Measurements from ENCODE around the gene CALCR. TPM values are rescaled to one million over a fixed set of nuclear protein-coding genes. Genes with fewer than 3 reads are reported as not detected.
A peak's percentile ranks its signal among the peaks of the same experiment; 100 is the strongest.

Gene CALCR
- polyA plus RNA-seq, 2 of the 4 experiments (the other 2 are of a cell fraction) = 0.06 TPM; not detected in 1

- peaks cover 24% of the 10 kb centered on the region for H3K4me1 ChIP-seq
- FAIRE-seq = peak; percentile 46
- H3K9me3 ChIP-seq = no peaks in the 10 kb centered on the region
- no peak overlapping the region for H3K4me3 ChIP-seq
- DNase-seq (ENCODE audit: low read depth in 1 of 2, low spot score in 1 of 2) = peak in 1 of 2 experiments; percentile 52
- TF ChIP-seq TFCP2L1 (CRISPR knock-in tag; IDR thresholded peaks at IDR 0.05) (no peak), MAZ (IDR thresholded peaks at IDR 0.05; ENCODE audit: borderline replicate concordance, low read depth, low read length) (no peak), POLR2AphosphoS2 (conservative IDR thresholded peaks at IDR 0.05; ENCODE audit: low read length) (no peak), HOXB13 (CRISPR knock-in tag; IDR thresholded peaks at IDR 0.05; ENCODE audit: low read depth) (no peak), ESRRA (IDR thresholded peaks at IDR 0.05; ENCODE audit: borderline replicate concordance, low read length) (no peak), GATA3 (IDR thresholded peaks at IDR 0.05; ENCODE audit: borderline replicate concordance) (no peak), HES2 (IDR thresholded peaks at IDR 0.05) (no peak), RFX5 (IDR thresholded peaks at IDR 0.05) (no peak), CBX2 (IDR thresholded peaks at IDR 0.05; ENCODE audit: borderline replicate concordance, low read depth) (no peak)
- peak in 1 of 2 experiments; percentile 15; a peak in 1 of 6 replicates for ATAC-seq
- CTCF ChIA-PET = no interaction called here
- H3K27ac ChIP-seq = peak overlapping the region in 1 of 2 experiments; percentile 23; a peak in 1 of 6 replicates
- peak overlapping the region; percentile 49 for H3K4me2 ChIP-seq
- POLR2A ChIA-PET = no interaction called here
- WGBS (ENCODE audit: missing lambda C conversion rate) = 3% methylated on average over 4 of the region's 4 CpGs
Observed at GRCh38 chr7:93578762-93579161, 4.2 kb upstream of the CALCR start.

GRCh38 chr7:93575555-93576399 is 1.3 kb upstream of the CALCR start:
- Histone ChIP-seq H3K9me3 (no peaks in the 10 kb centered on the region), H3K27ac (no peak overlapping the region), H3K4me1 (peaks cover 24% of the 10 kb centered on the region), H3K4me3 (peak overlapping the region; percentile 47), H3K4me2 (peak overlapping the region; percentile 84)
- TF ChIP-seq E2F6 (IDR thresholded peaks at IDR 0.05; ENCODE audit: borderline replicate concordance, low read depth) = no peak
- TF ChIP-seq REST (IDR thresholded peaks at IDR 0.05) = no peak
- TF ChIP-seq MYC (IDR thresholded peaks at IDR 0.05; ENCODE audit: borderline replicate concordance, low read length) = no peak
- no peak for TF ChIP-seq POLR2A (IDR thresholded peaks at IDR 0.05; ENCODE audit: low read length)
- no peak for FAIRE-seq
- ChIA-PET CTCF (no interaction called here), POLR2A (no interaction called here)
- 3% methylated on average over 21 of the region's 21 CpGs for WGBS (ENCODE audit: missing lambda C conversion rate)
- peak; percentile 58 to 72 for ATAC-seq
- peak; percentile 4 to 19 for DNase-seq (ENCODE audit: low read depth in 1 of 2, low spot score in 1 of 2)

- peaks cover 17% of the 10 kb centered on the region for H3K4me1 ChIP-seq
- H3K4me2 ChIP-seq = peak overlapping the region; percentile 84
Observed at GRCh38 chr7:93574269-93574645, 267 bp downstream of the CALCR start.

GRCh38 chr7:93569189-93569588 is 5.3 kb downstream of the CALCR start:
- ChIA-PET POLR2A (no interaction called here), CTCF (no interaction called here)
- 22% methylated on average over 2 of the region's 2 CpGs for WGBS (ENCODE audit: missing lambda C conversion rate)
- Histone ChIP-seq H3K9me3 (no peaks in the 10 kb centered on the region), H3K27ac (no peak overlapping the region), H3K4me1 (no peaks in the 10 kb centered on the region), H3K4me3 (no peak overlapping the region), H3K4me2 (no peak overlapping the region)
- ATAC-seq (no peak), DNase-seq (ENCODE audit: low read depth in 1 of 2, low spot score in 1 of 2) (no peak), FAIRE-seq (no peak)
- TF ChIP-seq NR3C1 (IDR thresholded peaks at IDR 0.05) (no peak), CHD4 (IDR thresholded peaks at IDR 0.05; ENCODE audit: borderline replicate concordance) (no peak), POLR2A (IDR thresholded peaks at IDR 0.05; ENCODE audit: low read length) (no peak), ESRRA (IDR thresholded peaks at IDR 0.05; ENCODE audit: borderline replicate concordance, low read length) (no peak), HEYL (CRISPR knock-in tag; IDR thresholded peaks at IDR 0.05) (no peak), ZC3H11A (IDR thresholded peaks at IDR 0.05) (no peak), POLR2AphosphoS2 (conservative IDR thresholded peaks at IDR 0.05; ENCODE audit: low read length) (no peak), HOXB5 (CRISPR knock-in tag; IDR thresholded peaks at IDR 0.05) (no peak), FOSB (CRISPR knock-in tag; IDR thresholded peaks at IDR 0.05) (no peak), FOXS1 (CRISPR knock-in tag; IDR thresholded peaks at IDR 0.05) (no peak), USF2 (IDR thresholded peaks at IDR 0.05) (no peak), HES2 (IDR thresholded peaks at IDR 0.05) (no peak), EHMT2 (IDR thresholded peaks at IDR 0.05; ENCODE audit: low read depth) (no peak), RAD21 (conservative IDR thresholded peaks at IDR 0.05 in 1 of 2, IDR thresholded peaks at IDR 0.05 in 1 of 2) (no peak)

More at GRCh38 chr7:93574269-93574645, 267 bp downstream of the CALCR start:
- Histone ChIP-seq H3K4me3 (peak overlapping the region; percentile 47), H3K27ac (no peak overlapping the region), H3K9me3 (no peaks in the 10 kb centered on the region)
- ChIA-PET CTCF (no interaction called here), POLR2A (no interaction called here)
- DNase-seq (ENCODE audit: low read depth in 1 of 2, low spot score in 1 of 2) = no peak
- ATAC-seq = no peak
- TF ChIP-seq FOXS1 (CRISPR knock-in tag; IDR thresholded peaks at IDR 0.05) = no peak
- no peak for TF ChIP-seq ZNF302 (CRISPR knock-in tag; IDR thresholded peaks at IDR 0.05)
- TF ChIP-seq EHF (CRISPR knock-in tag; IDR thresholded peaks at IDR 0.05) = no peak
- 42% methylated on average over 12 of the region's 19 CpGs for WGBS (ENCODE audit: missing lambda C conversion rate)
- no peak for FAIRE-seq
